PFSK-1 (cell line): ENCODE results near the gene TNNI3K.

Experiments
- POLR2AphosphoS5 ChIP-seq: IDR thresholded peaks from 2 replicates; pipeline ENCODE4 v1.6.1; 2012; ENCODE audit warnings: low read depth, mild to moderate bottlenecking, control low read depth, low read length, moderate library complexity
- TAF1 ChIP-seq: IDR thresholded peaks from 2 replicates; pipeline ENCODE4 v1.6.1; 2012; ENCODE audit warnings: low read length, control low read depth, borderline replicate concordance; ENCODE audit not compliant: insufficient read depth

GRCh38 chr1:74504125-74504932 lies 269.1 kb downstream of the TNNI3K start:
- no peak for TF ChIP-seq POLR2AphosphoS5
- TF ChIP-seq TAF1: no peak
